HepG2 (cell line): ENCODE results near the gene UAP1. TPM values are rescaled to one million over a fixed set of nuclear protein-coding genes. Genes with fewer than 3 reads are reported as not detected.

Experiments
- ATAC-seq: fragments of 200-7000 bp; cut with Tn5 transposase; 3 replicates; pipeline ENCODE4 v1.9.1; 2020; ENCODE audit warnings: mild to moderate bottlenecking, moderate library complexity
- BruUV-seq: library from RNA; stranded (reverse); fragments of 400-500 nt; replicated peaks from 2 replicates; lab custom pipeline; 2021; lab: Mats Ljungman, UMichigan
- CTCF ChIA-PET: fragments of 300-600 bp; formaldehyde crosslinking; extraction: SDS; loops from one replicate; lab custom pipeline; 2021; ENCODE audit warnings: low total read pairs, inconsistent platforms, low intra/inter-chr PET ratio; lab: Yijun Ruan, JAX
- POLR2A ChIA-PET: fragments of 350-600 bp; sonication (Branson Sonifier 250); formaldehyde crosslinking; loops from one replicate; lab custom pipeline; 2020; ENCODE audit warnings: antibody characterized with exemption, inconsistent platforms; lab: Yijun Ruan, JAX
- DNase-seq: peaks from one replicate; pipeline ENCODE4 v3.0.0-alpha.2; 2015; ENCODE audit warnings: low spot score
- FAIRE-seq: peaks from 3 replicates; lab custom pipeline; 2011; peaks lifted over from hg19 to GRCh38; lab: Jason Lieb, UNC
- H2AFZ ChIP-seq: one replicate; pipeline ENCODE4 v1.6.1; 2011; ENCODE audit warnings: low read length, inconsistent platforms
- H3K27ac ChIP-seq: fragments of 300-600 bp; 3 replicates; pipeline ENCODE4 v1.8.0; 2011; ENCODE audit warnings: mixed run types, mild to moderate bottlenecking, mixed read lengths, low read length, inconsistent platforms; ENCODE audit not compliant: insufficient read depth; ENCODE audit errors: extremely low read length
- H3K27me3 ChIP-seq, 2 experiments: fragments of 200-600 bp in 1 of 2; 2 replicates in 1 of 2; 3 replicates in 1 of 2; pipeline versions ENCODE4 v1.6.0 to v1.8.0; 2011; ENCODE audit warnings: low read length in 2 of 2, mild to moderate bottlenecking in 2 of 2, moderate library complexity in 2 of 2, inconsistent platforms in 1 of 2; ENCODE audit not compliant: insufficient read depth in 2 of 2, control insufficient read depth in 1 of 2
- H3K36me3 ChIP-seq, 2 experiments: fragments of 200-600 bp in 1 of 2; replicated peaks in 1 of 2; 2 replicates in 1 of 2; 3 replicates in 1 of 2; pipeline versions ENCODE4 v1.5.1 to v1.8.0; 2011; ENCODE audit warnings: low read length in 2 of 2, inconsistent platforms in 1 of 2; ENCODE audit not compliant: insufficient read depth in 2 of 2, control insufficient read depth in 1 of 2
- H3K4me1 ChIP-seq: 2 replicates; pipeline ENCODE4 v1.5.1; 2012; ENCODE audit warnings: low read length, inconsistent platforms; ENCODE audit not compliant: insufficient read depth
- H3K4me2 ChIP-seq: 2 replicates; pipeline ENCODE4 v1.6.0; 2011; ENCODE audit warnings: low read depth, low read length, inconsistent platforms
- H3K4me3 ChIP-seq, 3 experiments: fragments of 200-600 bp in 1 of 3; sonication (generic), shearing (Covaris generic) in 1 of 3; replicated peaks in 1 of 3; 2 replicates each; pipeline ENCODE4 v1.5.1; 2011 to 2016; ENCODE audit warnings: low read length in 3 of 3, inconsistent platforms in 2 of 3, low read depth in 2 of 3, mild to moderate bottlenecking in 2 of 3, control low read depth in 1 of 3, mixed read lengths in 1 of 3; ENCODE audit not compliant: insufficient read depth in 1 of 3
- H3K79me2 ChIP-seq: one replicate; pipeline ENCODE4 v1.6.1; 2011; ENCODE audit warnings: low read length, inconsistent platforms; ENCODE audit not compliant: insufficient read depth
- H3K9ac ChIP-seq: 2 replicates; pipeline ENCODE4 v1.6.0; 2011; ENCODE audit warnings: mild to moderate bottlenecking, low read depth, low read length, inconsistent platforms; ENCODE audit not compliant: insufficient read depth
- H3K9me3 ChIP-seq: 2 replicates; pipeline ENCODE4 v1.5.1; 2012; ENCODE audit warnings: mild to moderate bottlenecking, low read length
- H4K20me1 ChIP-seq: 2 replicates; pipeline ENCODE4 v1.6.0; 2011; ENCODE audit warnings: inconsistent platforms, mild to moderate bottlenecking, low read length, moderate library complexity; ENCODE audit not compliant: insufficient read depth
- FOXK1 ChIP-seq: sonication (generic); formaldehyde crosslinking; IDR thresholded peaks from 2 replicates; pipeline ENCODE4 v1.4.0; 2020; ENCODE audit warnings: low read depth, missing genetic modification reagents, borderline replicate concordance
- RBFOX2 ChIP-seq: fragments of 200-400 bp; formaldehyde crosslinking; IDR thresholded peaks from 2 replicates; pipeline ENCODE4 v1.6.1; 2017; ENCODE audit warnings: low read depth, mild to moderate bottlenecking, low read length
- ZMYM4 ChIP-seq: sonication (generic); formaldehyde crosslinking; IDR thresholded peaks from 2 replicates; pipeline ENCODE4 v1.8.1; 2023; ENCODE audit warnings: mild to moderate bottlenecking, missing genetic modification reagents
- ZNF17 ChIP-seq: sonication (generic); formaldehyde crosslinking; IDR thresholded peaks from 2 replicates; pipeline ENCODE4 v1.5.0; 2020; ENCODE audit warnings: mild to moderate bottlenecking, missing genetic modification reagents
- ZNF614 ChIP-seq: IDR thresholded peaks from 2 replicates; pipeline ENCODE4 v1.6.1; 2018; ENCODE audit warnings: missing biosample characterization, missing genetic modification reagents, inconsistent platforms, borderline replicate concordance
- WGBS: methylation state at CpG from one replicate; pipeline ENCODE4 v1.1.6; 2017; ENCODE audit warnings: low lambda C conversion rate; 5-methylcytosine and 5-hydroxymethylcytosine counted together
- in situ Hi-C: cut with HindIII; loops from 2 replicates; pipeline ENCODE4 v1.10.0; 2017; ENCODE audit warnings: low pct_unique_long_range_greater_than_20kb; ENCODE audit not compliant: extremely low pct_ligation_motif_present
- intact Hi-C: fragments of 100-400 bp; cut with micrococcal nuclease; formaldehyde crosslinking; loops from one replicate; pipeline ENCODE4 v1.10.0; 2022; ENCODE audit not compliant: unreplicated experiment
- polyA plus RNA-seq, 8 experiments: library from polyadenylated mRNA; depleted of rRNA in 3 of 8; stranded (reverse) in 7 of 8; unstranded in 1 of 8; fragments of >200 nt; fragmentation: Illumina TruSeq in 4 of 8; extraction: Trizol in 4 of 8; gene quantifications; 2 replicates each; pipeline versions ENCODE4 v1.2.1 to v1.2.3, GENCODE V29; 2011 to 2016; ENCODE audit warnings: low read depth in 4 of 8, missing spikeins in 1 of 8, mixed read lengths in 1 of 8; ENCODE audit not compliant: insufficient read depth in 1 of 8
- total RNA-seq, 5 experiments: library from RNA; depleted of rRNA; stranded (reverse); fragments of >200 nt; fragmentation: Illumina TruSeq; extraction: Trizol; gene quantifications; 2 replicates each; pipeline ENCODE4 v1.2.3, GENCODE V29; 2016; ENCODE audit warnings: low read depth in 1 of 5
- TF ChIP-seq, protein P1 (sequence below): sonication (generic); formaldehyde crosslinking; IDR thresholded peaks from 2 replicates; pipeline ENCODE4 v1.4.0; 2020; ENCODE audit warnings: missing genetic modification reagents
- TF ChIP-seq, protein P2 (sequence below): IDR thresholded peaks from 2 replicates; pipeline ENCODE4 v1.6.1; 2016; ENCODE audit warnings: missing genetic modification reagents, missing compliant biosample characterization

UAP1 gene
- total and polyA plus RNA-seq, 2 of the 13 experiments (the other 11 are each of a cell fraction or from before 2014, with no cell fraction given), result 48.4 to 117 TPM

DNA sequence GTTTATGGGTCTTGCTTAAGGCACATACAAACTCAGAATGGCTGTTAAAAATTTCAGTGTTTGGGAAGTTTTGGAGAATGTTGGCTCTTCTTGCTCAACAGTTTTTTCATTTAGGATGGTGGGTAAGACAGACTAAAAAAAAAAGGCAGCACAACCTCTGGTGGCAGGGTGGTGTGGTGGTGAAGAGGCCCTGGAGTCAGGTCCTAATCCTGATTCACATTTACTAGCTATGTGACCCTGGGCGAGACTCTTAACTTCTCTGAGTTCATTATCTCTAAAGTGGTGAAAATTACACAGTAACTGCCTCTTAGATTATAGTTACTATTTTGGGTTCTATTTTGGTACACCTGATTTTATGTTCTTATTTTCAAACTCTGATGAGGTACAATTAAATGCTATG, 11.6 kb downstream of the UAP1 start (continued):
- TF ChIP-seq, protein P1, sequence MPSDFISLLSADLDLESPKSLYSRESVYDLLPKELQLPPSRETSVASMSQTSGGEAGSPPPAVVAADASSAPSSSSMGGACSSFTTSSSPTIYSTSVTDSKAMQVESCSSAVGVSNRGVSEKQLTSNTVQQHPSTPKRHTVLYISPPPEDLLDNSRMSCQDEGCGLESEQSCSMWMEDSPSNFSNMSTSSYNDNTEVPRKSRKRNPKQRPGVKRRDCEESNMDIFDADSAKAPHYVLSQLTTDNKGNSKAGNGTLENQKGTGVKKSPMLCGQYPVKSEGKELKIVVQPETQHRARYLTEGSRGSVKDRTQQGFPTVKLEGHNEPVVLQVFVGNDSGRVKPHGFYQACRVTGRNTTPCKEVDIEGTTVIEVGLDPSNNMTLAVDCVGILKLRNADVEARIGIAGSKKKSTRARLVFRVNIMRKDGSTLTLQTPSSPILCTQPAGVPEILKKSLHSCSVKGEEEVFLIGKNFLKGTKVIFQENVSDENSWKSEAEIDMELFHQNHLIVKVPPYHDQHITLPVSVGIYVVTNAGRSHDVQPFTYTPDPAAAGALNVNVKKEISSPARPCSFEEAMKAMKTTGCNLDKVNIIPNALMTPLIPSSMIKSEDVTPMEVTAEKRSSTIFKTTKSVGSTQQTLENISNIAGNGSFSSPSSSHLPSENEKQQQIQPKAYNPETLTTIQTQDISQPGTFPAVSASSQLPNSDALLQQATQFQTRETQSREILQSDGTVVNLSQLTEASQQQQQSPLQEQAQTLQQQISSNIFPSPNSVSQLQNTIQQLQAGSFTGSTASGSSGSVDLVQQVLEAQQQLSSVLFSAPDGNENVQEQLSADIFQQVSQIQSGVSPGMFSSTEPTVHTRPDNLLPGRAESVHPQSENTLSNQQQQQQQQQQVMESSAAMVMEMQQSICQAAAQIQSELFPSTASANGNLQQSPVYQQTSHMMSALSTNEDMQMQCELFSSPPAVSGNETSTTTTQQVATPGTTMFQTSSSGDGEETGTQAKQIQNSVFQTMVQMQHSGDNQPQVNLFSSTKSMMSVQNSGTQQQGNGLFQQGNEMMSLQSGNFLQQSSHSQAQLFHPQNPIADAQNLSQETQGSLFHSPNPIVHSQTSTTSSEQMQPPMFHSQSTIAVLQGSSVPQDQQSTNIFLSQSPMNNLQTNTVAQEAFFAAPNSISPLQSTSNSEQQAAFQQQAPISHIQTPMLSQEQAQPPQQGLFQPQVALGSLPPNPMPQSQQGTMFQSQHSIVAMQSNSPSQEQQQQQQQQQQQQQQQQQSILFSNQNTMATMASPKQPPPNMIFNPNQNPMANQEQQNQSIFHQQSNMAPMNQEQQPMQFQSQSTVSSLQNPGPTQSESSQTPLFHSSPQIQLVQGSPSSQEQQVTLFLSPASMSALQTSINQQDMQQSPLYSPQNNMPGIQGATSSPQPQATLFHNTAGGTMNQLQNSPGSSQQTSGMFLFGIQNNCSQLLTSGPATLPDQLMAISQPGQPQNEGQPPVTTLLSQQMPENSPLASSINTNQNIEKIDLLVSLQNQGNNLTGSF (CRISPR knock-in tag), result no peak
- TF ChIP-seq, protein P2, sequence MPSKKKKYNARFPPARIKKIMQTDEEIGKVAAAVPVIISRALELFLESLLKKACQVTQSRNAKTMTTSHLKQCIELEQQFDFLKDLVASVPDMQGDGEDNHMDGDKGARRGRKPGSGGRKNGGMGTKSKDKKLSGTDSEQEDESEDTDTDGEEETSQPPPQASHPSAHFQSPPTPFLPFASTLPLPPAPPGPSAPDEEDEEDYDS (CRISPR knock-in tag), result no peak
- no peak for TF ChIP-seq ZMYM4 (CRISPR knock-in tag)

- Histone ChIP-seq H3K9ac (no peak overlapping the region), H3K27me3 (no peaks in the 10 kb centered on the region), H3K4me1 (no peaks in the 10 kb centered on the region), H3K9me3 (no peaks in the 10 kb centered on the region), H3K4me3 (no peak overlapping the region), H3K36me3 (peaks cover 10 to 56% of the 10 kb centered on the region in 2 experiments), H3K27ac (no peak overlapping the region), H2AFZ (no peak overlapping the region), H4K20me1 (0 out of 2 replicates have a peak, but pooled peaks cover 3% of the 10 kb centered on the region), H3K79me2 (peaks cover 13% of the 10 kb centered on the region), H3K4me2 (no peak overlapping the region)
- FAIRE-seq, result no peak
- ATAC-seq, result no peak
- TF ChIP-seq ZMYM4 (CRISPR knock-in tag), result no peak
- TF ChIP-seq FOXK1, result no peak
- no peak for TF ChIP-seq RBFOX2
- no peak for TF ChIP-seq ZNF17
- TF ChIP-seq ZNF614 (CRISPR knock-in tag), result no peak
- in situ Hi-C loops (no loop called here), intact Hi-C loops (no loop called here)
- CTCF ChIA-PET, result no interaction called here
- POLR2A ChIA-PET, result no interaction called here
- no TSS peak for BruUV-seq
- WGBS, result 98% methylated on average over 4 of the region's 4 CpGs
- DNase-seq, result no peak
Measured at GRCh38 chr1:162578071-162578700, 16.7 kb downstream of the UAP1 start.
